CD14-positive monocyte (primary cell): Measurements from ENCODE around the gene SCPEP1. TPM values are rescaled to one million over a fixed set of nuclear protein-coding genes. Genes with fewer than 3 reads are reported as not detected.

Source experiments
- DNase-seq, 3 donors: peaks; one replicate each; pipeline ENCODE4 v3.0.0-alpha.2; 2011 to 2022
- H2AFZ ChIP-seq: 2 replicates; pipeline ENCODE4 v1.6.0; 2012; ENCODE audit warnings: mild to moderate bottlenecking, low read depth, low read length, inconsistent platforms; ENCODE audit not compliant: insufficient read depth, poor library complexity, severe bottlenecking
- H3K27ac ChIP-seq, 2 donors: 1 replicate in 1 of 2; 2 replicates in 1 of 2; pipeline ENCODE4 v1.5.1; 2012 to 2013; ENCODE audit warnings: low read length in 2 of 2, control low read depth in 1 of 2, inconsistent platforms in 1 of 2, low read depth in 1 of 2, mild to moderate bottlenecking in 1 of 2
- H3K27me3 ChIP-seq, 2 donors: one replicate each; pipeline versions ENCODE4 v1.6.0 to v1.6.1; 2011 to 2013; ENCODE audit warnings: low read length in 2 of 2; ENCODE audit not compliant: control insufficient read depth in 2 of 2, insufficient read depth in 2 of 2
- H3K36me3 ChIP-seq, 2 donors: replicated peaks in 1 of 2; 1 replicate in 1 of 2; 2 replicates in 1 of 2; pipeline versions ENCODE4 v1.5.1 to v1.6.1; 2012 to 2013; ENCODE audit warnings: low read length in 2 of 2, control low read depth in 1 of 2, inconsistent platforms in 1 of 2, mild to moderate bottlenecking in 1 of 2; ENCODE audit not compliant: insufficient read depth in 2 of 2, control insufficient read depth in 1 of 2
- H3K4me1 ChIP-seq, 2 donors: 1 replicate in 1 of 2; 2 replicates in 1 of 2; pipeline versions ENCODE4 v1.5.1 to v1.6.1; 2012 to 2013; ENCODE audit warnings: low read length in 2 of 2, control low read depth in 1 of 2, inconsistent platforms in 1 of 2, mild to moderate bottlenecking in 1 of 2, moderate library complexity in 1 of 2; ENCODE audit not compliant: insufficient read depth in 2 of 2, control insufficient read depth in 1 of 2
- H3K4me2 ChIP-seq: replicated peaks from 2 replicates; pipeline ENCODE3; 2012; ENCODE audit warnings: low read length, moderate library complexity, mild to moderate bottlenecking; ENCODE audit not compliant: poor library complexity, severe bottlenecking; ENCODE audit errors: extremely low read depth
- H3K4me3 ChIP-seq, 3 experiments: fragments of 200-600 bp in 1 of 3; sonication (generic) in 1 of 3; replicated peaks in 1 of 3; 1 replicate in 2 of 3; 2 replicates in 1 of 3; pipeline ENCODE4 v1.5.1; 2011 to 2013; ENCODE audit warnings: low read length in 3 of 3, mild to moderate bottlenecking in 3 of 3, control low read depth in 2 of 3, low read depth in 2 of 3, inconsistent platforms in 1 of 3, moderate library complexity in 1 of 3
- H3K79me2 ChIP-seq: 2 replicates; pipeline ENCODE4 v1.6.0; 2012; ENCODE audit warnings: mild to moderate bottlenecking, control low read depth, inconsistent platforms, low read length, moderate library complexity; ENCODE audit not compliant: insufficient read depth
- H3K9ac ChIP-seq: 2 replicates; pipeline ENCODE4 v1.6.0; 2017; ENCODE audit warnings: low read length, mild to moderate bottlenecking; ENCODE audit not compliant: insufficient read depth, poor library complexity, severe bottlenecking
- H3K9me3 ChIP-seq, 2 donors: replicated peaks in 1 of 2; 1 replicate in 1 of 2; 2 replicates in 1 of 2; pipeline versions ENCODE4 v1.5.1 to v1.6.1; 2012 to 2013; ENCODE audit warnings: low read length in 2 of 2, control low read depth in 1 of 2; ENCODE audit not compliant: control insufficient read depth in 1 of 2, insufficient read depth in 1 of 2
- H4K20me1 ChIP-seq: 2 replicates; pipeline ENCODE4 v1.6.0; 2012; ENCODE audit warnings: mild to moderate bottlenecking, low read length, control low read depth, moderate library complexity; ENCODE audit not compliant: insufficient read depth
- H3K27ac Mint-ChIP-seq, 7 donors: one replicate each; pipeline ENCODE4 v1.8.0; 2020; ENCODE audit warnings: mild to moderate bottlenecking in 7 of 7, mixed read lengths in 7 of 7, moderate library complexity in 6 of 7, inconsistent platforms in 2 of 7
- H3K27me3 Mint-ChIP-seq, 3 donors: one replicate each; pipeline ENCODE4 v1.8.0; 2021 to 2022; ENCODE audit warnings: low read depth in 3 of 3, mild to moderate bottlenecking in 3 of 3, mixed read lengths in 3 of 3, moderate library complexity in 3 of 3, inconsistent platforms in 1 of 3
- H3K36me3 Mint-ChIP-seq, 2 donors: one replicate each; pipeline ENCODE4 v1.8.0; 2020; ENCODE audit warnings: mixed read lengths in 2 of 2, inconsistent platforms in 1 of 2, mild to moderate bottlenecking in 1 of 2
- H3K4me1 Mint-ChIP-seq: one replicate; pipeline ENCODE4 v1.8.0; 2020; ENCODE audit warnings: mild to moderate bottlenecking, mixed read lengths
- H3K4me3 Mint-ChIP-seq, 2 donors: one replicate each; pipeline ENCODE4 v1.8.0; 2020; ENCODE audit warnings: mild to moderate bottlenecking in 2 of 2, mixed read lengths in 2 of 2, moderate library complexity in 1 of 2
- H3K9me3 Mint-ChIP-seq, 7 donors: one replicate each; pipeline ENCODE4 v1.8.0; 2020 to 2022; ENCODE audit warnings: mixed read lengths in 7 of 7, mild to moderate bottlenecking in 6 of 7, moderate library complexity in 6 of 7, inconsistent platforms in 2 of 7
- WGBS: methylation state at CpG from one replicate; pipeline ENCODE4 v1.1.5; 2013; ENCODE audit warnings: missing lambda C conversion rate; ENCODE audit not compliant: insufficient coverage; 5-methylcytosine and 5-hydroxymethylcytosine counted together
- intact Hi-C, 2 donors: fragments of 100-400 bp; cut with micrococcal nuclease; formaldehyde crosslinking; loops; one replicate each; pipeline versions ENCODE4 v1.15.0 to v1.15.1; 2023
- polyA plus RNA-seq, 3 donors: library from polyadenylated mRNA; depleted of rRNA in 1 of 3; unstranded in 2 of 3; stranded (reverse) in 1 of 3; fragments of 300-500 nt in 2 of 3; fragments of >200 nt in 1 of 3; fragmentation: Illumina TruSeq in 2 of 3; gene quantifications; 1 replicate in 2 of 3; 2 replicates in 1 of 3; pipeline ENCODE4 v1.2.3, GENCODE V29; 2012 to 2021
- TF ChIP-seq, protein P1 (sequence below): fragments of 200-600 bp; IDR thresholded peaks from one replicate; pipeline ENCODE4 v1.8.0; 2022; ENCODE audit warnings: antibody characterized with exemption, mild to moderate bottlenecking

The SCPEP1 gene
- polyA plus RNA-seq, 3 donors: 373 to 451 (median 426) TPM

DNA sequence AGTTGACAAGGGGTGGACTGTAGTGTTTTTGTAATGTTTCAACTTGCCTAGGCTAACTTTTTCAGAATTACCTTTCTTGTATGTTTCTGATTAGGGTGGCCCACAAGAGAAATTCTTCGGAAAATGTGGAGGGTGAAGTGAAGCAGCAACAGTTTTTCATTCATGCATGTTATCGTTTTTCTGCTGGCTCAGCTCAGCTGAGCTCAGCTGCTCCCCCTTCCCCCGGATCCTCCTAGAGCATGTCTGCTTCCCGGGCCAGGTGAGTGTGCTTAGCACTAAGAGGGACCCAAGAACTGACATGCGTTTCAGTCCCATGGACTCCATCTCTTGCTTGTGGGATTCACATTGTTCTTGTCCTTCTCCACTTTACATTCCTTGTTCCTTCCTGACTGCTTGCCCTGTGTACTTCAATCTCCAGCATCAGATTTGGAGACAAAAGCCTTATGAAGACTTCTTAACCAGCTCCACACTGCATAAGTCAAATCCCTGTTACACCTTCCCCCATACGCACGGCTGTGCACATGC, 33.6 kb downstream of the SCPEP1 start:
- H3K4me1 Mint-ChIP-seq: peaks cover 9% of the 10 kb centered on the region
- Histone ChIP-seq H4K20me1 (no peaks in the 10 kb centered on the region), H3K4me2 (no peak overlapping the region), H3K4me3 (no peak overlapping the region), H3K27ac (no peak overlapping the region), H3K36me3 (peaks cover 6 to 9% of the 10 kb centered on the region in 2 donors), H3K27me3 (peaks cover 0 to 2% of the 10 kb centered on the region in 2 donors), H3K9ac (no peak overlapping the region), H3K4me1 (peaks cover 6 to 9% of the 10 kb centered on the region in 2 donors), H3K9me3 (no peaks in the 10 kb centered on the region), H2AFZ (no peak overlapping the region), H3K79me2 (no peaks in the 10 kb centered on the region)
- 89% methylated on average over 7 of the region's 7 CpGs for whole genome bisulfite sequencing
- TF ChIP-seq, protein P1, sequence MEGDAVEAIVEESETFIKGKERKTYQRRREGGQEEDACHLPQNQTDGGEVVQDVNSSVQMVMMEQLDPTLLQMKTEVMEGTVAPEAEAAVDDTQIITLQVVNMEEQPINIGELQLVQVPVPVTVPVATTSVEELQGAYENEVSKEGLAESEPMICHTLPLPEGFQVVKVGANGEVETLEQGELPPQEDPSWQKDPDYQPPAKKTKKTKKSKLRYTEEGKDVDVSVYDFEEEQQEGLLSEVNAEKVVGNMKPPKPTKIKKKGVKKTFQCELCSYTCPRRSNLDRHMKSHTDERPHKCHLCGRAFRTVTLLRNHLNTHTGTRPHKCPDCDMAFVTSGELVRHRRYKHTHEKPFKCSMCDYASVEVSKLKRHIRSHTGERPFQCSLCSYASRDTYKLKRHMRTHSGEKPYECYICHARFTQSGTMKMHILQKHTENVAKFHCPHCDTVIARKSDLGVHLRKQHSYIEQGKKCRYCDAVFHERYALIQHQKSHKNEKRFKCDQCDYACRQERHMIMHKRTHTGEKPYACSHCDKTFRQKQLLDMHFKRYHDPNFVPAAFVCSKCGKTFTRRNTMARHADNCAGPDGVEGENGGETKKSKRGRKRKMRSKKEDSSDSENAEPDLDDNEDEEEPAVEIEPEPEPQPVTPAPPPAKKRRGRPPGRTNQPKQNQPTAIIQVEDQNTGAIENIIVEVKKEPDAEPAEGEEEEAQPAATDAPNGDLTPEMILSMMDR: no peak
- DNase-seq: no peak
- intact Hi-C loops: no loop called here
- no peaks in the 10 kb centered on the region for H3K9me3 Mint-ChIP-seq
- peaks cover 0 to 9% (median 5%) of the 10 kb centered on the region in 3 donors for H3K27me3 Mint-ChIP-seq
- no peak overlapping the region for H3K4me3 Mint-ChIP-seq
- H3K27ac Mint-ChIP-seq: no peak overlapping the region
- peaks cover 12 to 13% of the 10 kb centered on the region in 2 donors for H3K36me3 Mint-ChIP-seq

DNA sequence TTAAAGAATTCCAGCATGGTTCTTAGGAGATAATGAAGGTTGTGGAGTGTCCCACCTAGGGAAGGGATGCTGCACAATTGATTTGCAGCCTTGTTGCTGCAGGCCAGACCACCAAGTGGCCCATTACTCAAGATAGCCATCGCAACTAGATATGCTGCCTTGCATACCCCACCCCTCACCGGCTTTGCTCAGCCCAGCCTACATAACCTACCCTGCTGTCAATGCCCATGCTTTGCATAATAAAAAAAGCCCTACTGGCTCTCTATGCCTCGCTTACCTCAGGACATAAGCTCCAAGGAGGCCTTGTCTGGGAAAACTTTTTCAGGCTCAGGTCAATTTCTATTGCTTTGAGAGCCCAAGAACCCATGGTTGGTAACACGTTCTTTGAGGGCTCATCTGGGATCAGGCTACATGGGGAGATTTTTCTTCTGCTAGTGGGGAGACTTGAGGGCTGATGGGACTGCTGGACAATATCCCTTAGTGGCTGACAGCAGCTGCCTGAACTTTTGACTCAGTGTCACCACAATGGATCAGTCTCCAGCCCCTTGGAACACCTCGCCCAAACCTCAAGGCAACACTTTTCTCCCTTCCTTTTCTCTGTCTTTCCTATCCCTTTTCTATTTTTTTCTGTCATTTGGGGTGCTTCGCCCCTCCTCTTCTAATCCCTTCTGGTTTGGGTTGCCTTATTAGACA, 38.3 kb downstream of the SCPEP1 start:
- WGBS: 92% methylated on average over 3 of the region's 6 CpGs
- TF ChIP-seq, protein P1: no peak
- Histone ChIP-seq H3K4me1 (no peaks in the 10 kb centered on the region), H3K36me3 (no peaks in the 10 kb centered on the region), H3K27ac (no peak overlapping the region), H3K27me3 (peaks cover 0 to 2% of the 10 kb centered on the region in 2 donors), H3K79me2 (no peaks in the 10 kb centered on the region), H3K9ac (no peak overlapping the region), H4K20me1 (no peaks in the 10 kb centered on the region), H3K4me3 (no peak overlapping the region), H3K4me2 (no peak overlapping the region), H3K9me3 (no peaks in the 10 kb centered on the region), H2AFZ (no peak overlapping the region)
- peaks cover 5 to 11% (median 5%) of the 10 kb centered on the region in 3 donors for H3K27me3 Mint-ChIP-seq
- no peaks in the 10 kb centered on the region for H3K36me3 Mint-ChIP-seq
- no peak for DNase-seq
- no peak overlapping the region for H3K4me3 Mint-ChIP-seq
- no peaks in the 10 kb centered on the region for H3K4me1 Mint-ChIP-seq
- intact Hi-C loops: no loop called here
- peaks cover 0 to 4% (median 0%) of the 10 kb centered on the region in 7 donors for H3K9me3 Mint-ChIP-seq
- peak overlapping the region in 1 of 7 donors; percentile 57 for H3K27ac Mint-ChIP-seq
